SK-N-SH (cell line): ENCODE data around the gene CDK11B.

ENCODE experiments used
- EP300 ChIP-seq, 2 experiments: IDR thresholded peaks; 2 replicates each; pipeline versions ENCODE4 v1.4.0 to v1.6.1; 2012; ENCODE audit warnings: borderline replicate concordance in 1 of 2, low read depth in 1 of 2, low read length in 1 of 2
- EZH2phosphoT487 ChIP-seq: fragments of 200-600 bp; sonication (generic); IDR thresholded peaks from 2 replicates; pipeline ENCODE4 v1.6.1; 2017; ENCODE audit warnings: low read depth, mixed run types, mild to moderate bottlenecking, antibody characterized with exemption, moderate library complexity, borderline replicate concordance
- MEF2A ChIP-seq: IDR thresholded peaks from 2 replicates; pipeline ENCODE4 v1.4.0; 2012; ENCODE audit warnings: low read depth, borderline replicate concordance
- POLR2AphosphoS5 ChIP-seq: IDR thresholded peaks from 2 replicates; pipeline ENCODE4 v1.6.1; 2012; ENCODE audit warnings: low read depth, low read length
- RCOR1 ChIP-seq: fragments of 150-350 bp; IDR thresholded peaks from 2 replicates; pipeline ENCODE4 v1.6.1; 2017; ENCODE audit warnings: antibody characterized with exemption, low read length
- TF ChIP-seq, protein P1 (sequence below): fragments of 150-350 bp; IDR thresholded peaks from 2 replicates; pipeline ENCODE4 v1.6.1; 2017; ENCODE audit warnings: antibody characterized with exemption, low read length, low read depth, borderline replicate concordance
- TF ChIP-seq, protein P2 (sequence below): IDR thresholded peaks from 2 replicates; pipeline ENCODE4 v1.6.1; 2012; ENCODE audit warnings: mild to moderate bottlenecking, low read depth, low read length, moderate library complexity
- TF ChIP-seq, protein P3 (sequence below): IDR thresholded peaks from 2 replicates; pipeline ENCODE4 v1.4.0; 2012; ENCODE audit warnings: low read depth, borderline replicate concordance
- TF ChIP-seq, protein P4 (sequence below): fragments of 200-600 bp; sonication (generic); IDR thresholded peaks from 2 replicates; pipeline ENCODE4 v1.6.1; 2017; ENCODE audit warnings: antibody characterized with exemption, mild to moderate bottlenecking, moderate library complexity
- TF ChIP-seq, protein P5 (sequence below): IDR thresholded peaks from 2 replicates; pipeline ENCODE4 v1.4.0; 2012; ENCODE audit warnings: low read depth

DNA sequence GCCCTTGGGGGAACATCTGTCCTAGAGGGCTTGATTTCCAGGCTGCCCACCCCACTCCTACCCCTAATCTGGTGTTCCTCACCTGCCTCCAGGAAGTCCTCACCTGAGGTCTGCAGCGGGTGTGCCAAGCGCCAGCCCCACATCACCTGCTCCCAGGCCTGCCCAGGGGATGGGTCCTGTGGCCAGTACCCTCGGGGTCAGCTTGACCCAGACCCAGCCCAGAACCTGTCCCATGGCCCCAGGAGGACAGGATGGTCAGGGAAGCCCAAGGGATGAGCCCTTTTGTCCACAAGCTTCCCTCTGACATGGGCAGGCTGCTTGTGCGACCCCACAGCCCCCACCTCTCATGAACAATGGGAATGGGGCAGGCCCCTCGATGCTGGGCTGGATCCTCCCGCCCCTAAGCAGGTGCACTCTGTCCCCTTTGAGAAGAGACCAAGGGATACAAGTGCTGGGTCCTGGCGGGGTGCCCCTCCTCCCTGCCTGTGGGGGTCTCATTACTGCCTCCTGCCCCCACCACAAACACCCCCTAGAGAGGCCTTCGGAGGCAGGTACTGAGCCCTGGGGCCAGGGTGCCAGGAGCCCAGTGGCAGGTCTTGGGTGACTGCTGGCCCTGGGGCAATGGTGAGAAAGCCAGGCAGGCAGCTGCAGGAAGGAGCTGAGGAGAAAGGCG lies 40.3 kb downstream of the CDK11B start:
- TF ChIP-seq, protein P1, sequence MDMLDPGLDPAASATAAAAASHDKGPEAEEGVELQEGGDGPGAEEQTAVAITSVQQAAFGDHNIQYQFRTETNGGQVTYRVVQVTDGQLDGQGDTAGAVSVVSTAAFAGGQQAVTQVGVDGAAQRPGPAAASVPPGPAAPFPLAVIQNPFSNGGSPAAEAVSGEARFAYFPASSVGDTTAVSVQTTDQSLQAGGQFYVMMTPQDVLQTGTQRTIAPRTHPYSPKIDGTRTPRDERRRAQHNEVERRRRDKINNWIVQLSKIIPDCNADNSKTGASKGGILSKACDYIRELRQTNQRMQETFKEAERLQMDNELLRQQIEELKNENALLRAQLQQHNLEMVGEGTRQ: no peak
- no peak for TF ChIP-seq EZH2phosphoT487
- no peak for TF ChIP-seq RCOR1
- TF ChIP-seq, protein P2, sequence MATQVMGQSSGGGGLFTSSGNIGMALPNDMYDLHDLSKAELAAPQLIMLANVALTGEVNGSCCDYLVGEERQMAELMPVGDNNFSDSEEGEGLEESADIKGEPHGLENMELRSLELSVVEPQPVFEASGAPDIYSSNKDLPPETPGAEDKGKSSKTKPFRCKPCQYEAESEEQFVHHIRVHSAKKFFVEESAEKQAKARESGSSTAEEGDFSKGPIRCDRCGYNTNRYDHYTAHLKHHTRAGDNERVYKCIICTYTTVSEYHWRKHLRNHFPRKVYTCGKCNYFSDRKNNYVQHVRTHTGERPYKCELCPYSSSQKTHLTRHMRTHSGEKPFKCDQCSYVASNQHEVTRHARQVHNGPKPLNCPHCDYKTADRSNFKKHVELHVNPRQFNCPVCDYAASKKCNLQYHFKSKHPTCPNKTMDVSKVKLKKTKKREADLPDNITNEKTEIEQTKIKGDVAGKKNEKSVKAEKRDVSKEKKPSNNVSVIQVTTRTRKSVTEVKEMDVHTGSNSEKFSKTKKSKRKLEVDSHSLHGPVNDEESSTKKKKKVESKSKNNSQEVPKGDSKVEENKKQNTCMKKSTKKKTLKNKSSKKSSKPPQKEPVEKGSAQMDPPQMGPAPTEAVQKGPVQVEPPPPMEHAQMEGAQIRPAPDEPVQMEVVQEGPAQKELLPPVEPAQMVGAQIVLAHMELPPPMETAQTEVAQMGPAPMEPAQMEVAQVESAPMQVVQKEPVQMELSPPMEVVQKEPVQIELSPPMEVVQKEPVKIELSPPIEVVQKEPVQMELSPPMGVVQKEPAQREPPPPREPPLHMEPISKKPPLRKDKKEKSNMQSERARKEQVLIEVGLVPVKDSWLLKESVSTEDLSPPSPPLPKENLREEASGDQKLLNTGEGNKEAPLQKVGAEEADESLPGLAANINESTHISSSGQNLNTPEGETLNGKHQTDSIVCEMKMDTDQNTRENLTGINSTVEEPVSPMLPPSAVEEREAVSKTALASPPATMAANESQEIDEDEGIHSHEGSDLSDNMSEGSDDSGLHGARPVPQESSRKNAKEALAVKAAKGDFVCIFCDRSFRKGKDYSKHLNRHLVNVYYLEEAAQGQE: no peak
- TF ChIP-seq, protein P3, sequence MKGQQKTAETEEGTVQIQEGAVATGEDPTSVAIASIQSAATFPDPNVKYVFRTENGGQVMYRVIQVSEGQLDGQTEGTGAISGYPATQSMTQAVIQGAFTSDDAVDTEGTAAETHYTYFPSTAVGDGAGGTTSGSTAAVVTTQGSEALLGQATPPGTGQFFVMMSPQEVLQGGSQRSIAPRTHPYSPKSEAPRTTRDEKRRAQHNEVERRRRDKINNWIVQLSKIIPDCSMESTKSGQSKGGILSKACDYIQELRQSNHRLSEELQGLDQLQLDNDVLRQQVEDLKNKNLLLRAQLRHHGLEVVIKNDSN: no peak
- TF ChIP-seq POLR2AphosphoS5: no peak
- TF ChIP-seq, protein P4, sequence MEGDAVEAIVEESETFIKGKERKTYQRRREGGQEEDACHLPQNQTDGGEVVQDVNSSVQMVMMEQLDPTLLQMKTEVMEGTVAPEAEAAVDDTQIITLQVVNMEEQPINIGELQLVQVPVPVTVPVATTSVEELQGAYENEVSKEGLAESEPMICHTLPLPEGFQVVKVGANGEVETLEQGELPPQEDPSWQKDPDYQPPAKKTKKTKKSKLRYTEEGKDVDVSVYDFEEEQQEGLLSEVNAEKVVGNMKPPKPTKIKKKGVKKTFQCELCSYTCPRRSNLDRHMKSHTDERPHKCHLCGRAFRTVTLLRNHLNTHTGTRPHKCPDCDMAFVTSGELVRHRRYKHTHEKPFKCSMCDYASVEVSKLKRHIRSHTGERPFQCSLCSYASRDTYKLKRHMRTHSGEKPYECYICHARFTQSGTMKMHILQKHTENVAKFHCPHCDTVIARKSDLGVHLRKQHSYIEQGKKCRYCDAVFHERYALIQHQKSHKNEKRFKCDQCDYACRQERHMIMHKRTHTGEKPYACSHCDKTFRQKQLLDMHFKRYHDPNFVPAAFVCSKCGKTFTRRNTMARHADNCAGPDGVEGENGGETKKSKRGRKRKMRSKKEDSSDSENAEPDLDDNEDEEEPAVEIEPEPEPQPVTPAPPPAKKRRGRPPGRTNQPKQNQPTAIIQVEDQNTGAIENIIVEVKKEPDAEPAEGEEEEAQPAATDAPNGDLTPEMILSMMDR: no peak
- TF ChIP-seq MEF2A: no peak
- TF ChIP-seq EP300 (IDR thresholded peaks at IDR 0.05; ENCODE audit: borderline replicate concordance in 1 of 2, low read depth in 1 of 2, low read length in 1 of 2): no peak
- TF ChIP-seq, protein P5, sequence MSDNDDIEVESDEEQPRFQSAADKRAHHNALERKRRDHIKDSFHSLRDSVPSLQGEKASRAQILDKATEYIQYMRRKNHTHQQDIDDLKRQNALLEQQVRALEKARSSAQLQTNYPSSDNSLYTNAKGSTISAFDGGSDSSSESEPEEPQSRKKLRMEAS: no peak
